Activated CD8-positive, alpha-beta memory T cell treated with anti-CD3 and anti-CD28 coated beads, Interleukin-2, amount 50 U/mL, for 1 hour (primary cell): ENCODE data around the gene LDLRAD4.
A peak's percentile ranks its signal among the peaks of the same experiment; 100 is the strongest.

Source experiments
- DNase-seq: peaks from one replicate; pipeline ENCODE4 v3.0.0-alpha.2; 2020; ENCODE audit errors: extremely low read depth

The LDLRAD4 gene

DNA sequence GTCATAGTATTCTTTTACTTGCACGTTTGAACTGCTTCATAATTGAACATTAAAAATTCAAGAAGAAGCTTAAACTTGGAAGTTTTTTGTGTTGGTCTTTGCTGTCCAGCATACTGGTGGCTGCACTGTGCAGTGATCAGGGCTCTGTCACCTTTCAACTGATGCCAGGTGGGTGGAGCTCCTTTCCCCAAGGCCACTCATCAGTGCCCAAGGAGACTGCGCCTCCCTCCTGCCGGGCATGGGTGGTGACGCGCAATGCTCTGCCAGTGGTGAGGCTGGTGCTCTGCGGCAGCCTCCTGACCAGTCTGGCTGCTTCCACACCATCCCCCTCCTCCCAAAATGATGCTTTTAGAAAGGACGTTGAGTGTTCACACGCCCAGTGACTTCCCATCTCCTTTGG lies 16.0 kb upstream of the LDLRAD4 start:
- no peak for DNase-seq

DNA sequence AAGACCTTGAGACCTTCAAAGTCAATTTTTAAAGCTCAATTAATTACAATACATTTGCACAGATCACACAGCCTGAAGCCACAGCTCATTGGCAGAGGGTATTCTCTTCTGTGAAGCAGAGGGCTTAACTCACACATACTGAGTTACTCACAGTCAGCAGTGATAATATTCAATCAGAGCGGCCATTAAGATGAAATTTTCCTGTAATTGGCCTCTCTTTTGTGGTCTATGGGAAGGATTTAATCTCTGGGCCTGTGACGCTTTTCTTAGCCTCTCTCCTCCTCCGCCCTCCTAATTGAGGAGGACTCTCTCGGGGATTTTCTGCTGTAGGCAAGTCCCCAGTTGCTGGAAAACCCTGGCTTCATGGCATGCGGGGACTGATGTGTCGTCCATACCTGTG lies 12.3 kb upstream of the LDLRAD4 start:
- DNase-seq: no peak

DNA sequence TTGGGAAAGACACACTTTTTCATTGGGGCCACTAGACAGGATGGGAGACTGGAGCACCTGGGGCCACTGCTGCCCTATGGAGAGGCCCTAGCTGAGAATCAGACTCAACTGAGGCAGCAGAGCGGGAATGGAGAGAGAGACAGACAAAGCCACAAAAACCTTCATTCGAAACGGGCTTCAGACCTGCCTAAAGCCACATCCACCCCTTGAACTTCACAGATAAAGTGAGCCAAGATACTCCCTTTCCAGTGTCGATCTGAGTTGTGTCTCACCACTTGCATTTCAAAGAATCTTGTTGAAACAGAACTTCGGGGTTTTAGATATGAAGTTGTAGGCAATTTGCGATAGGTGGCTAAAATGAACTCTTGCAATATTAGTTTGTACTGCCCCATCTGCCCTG lies 11.3 kb upstream of the LDLRAD4 start:
- no peak for DNase-seq

DNA sequence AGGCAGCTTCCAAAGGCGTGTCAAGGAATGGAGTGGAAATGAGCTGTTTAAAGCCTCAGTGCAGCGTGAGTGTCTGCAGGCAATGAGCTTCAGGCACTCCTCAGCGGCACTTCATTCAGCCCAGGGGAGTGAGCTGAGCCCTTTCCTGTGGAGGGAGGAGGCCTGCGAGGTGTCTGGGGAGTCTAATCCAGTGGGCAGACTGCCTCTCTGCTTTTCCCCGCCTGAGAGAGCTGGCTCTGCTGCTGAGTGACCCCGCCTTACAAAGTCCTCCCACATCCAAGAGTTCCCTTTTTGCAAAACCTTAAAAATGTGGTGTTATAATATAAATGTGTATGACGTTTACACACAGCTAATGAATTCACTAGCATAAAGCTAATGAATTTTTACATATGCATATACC lies 7.0 kb upstream of the LDLRAD4 start:
- DNase-seq: no peak

DNA sequence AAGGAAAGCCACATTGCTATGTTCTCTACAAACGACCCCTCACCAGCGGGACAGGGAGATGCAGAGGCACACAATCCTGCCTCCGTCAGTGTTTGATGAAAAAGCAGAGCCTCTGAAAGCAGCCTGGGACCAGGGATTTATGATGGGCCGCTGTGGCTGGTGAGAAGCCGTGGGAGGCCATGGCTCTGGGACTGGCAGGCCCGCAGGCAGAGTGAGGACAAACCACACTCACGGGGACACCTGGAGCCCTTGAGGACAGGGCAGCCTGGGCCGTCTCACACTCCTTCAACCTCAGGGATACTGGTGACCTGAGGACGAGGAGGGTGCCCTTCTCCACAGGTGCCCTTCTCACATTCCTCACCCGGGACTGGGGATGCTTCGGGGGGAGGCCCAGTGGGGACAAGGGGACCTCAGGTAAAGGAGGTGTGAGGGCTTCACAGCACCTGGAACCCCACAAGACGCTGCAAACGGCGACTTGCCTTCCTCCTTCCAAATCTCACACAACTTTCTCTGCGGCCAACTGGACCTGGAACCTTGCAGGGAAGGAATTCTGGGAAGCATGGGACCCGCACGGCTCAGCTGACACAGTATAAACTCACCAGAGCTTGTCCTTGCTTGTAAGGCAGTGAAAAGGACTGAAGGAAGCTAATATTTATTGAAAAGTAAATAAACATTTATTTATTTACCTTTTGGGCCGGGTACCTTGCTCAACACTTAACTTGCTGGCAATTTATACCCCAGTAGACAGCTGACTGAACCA lies 5.3 kb upstream of the LDLRAD4 start:
- DNase-seq: no peak

DNA sequence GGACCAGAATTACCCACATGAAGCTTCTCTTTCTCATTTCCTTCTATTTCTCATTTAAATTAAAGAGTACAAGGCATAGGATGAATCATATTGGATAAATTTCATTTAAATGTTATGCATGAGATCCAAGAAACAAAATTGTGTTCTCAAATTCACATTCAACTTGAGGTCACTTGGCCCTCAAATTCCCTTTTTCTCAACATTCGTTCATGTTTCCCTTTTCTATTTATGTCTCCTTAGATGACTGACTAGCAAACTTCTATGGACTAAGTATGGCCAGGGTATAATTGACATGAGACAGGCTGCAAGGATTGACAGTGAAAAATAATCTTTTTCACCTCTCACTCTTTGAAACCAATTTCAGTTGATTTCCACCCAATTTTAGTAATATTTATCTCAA lies 4.0 kb upstream of the LDLRAD4 start:
- no peak for DNase-seq

DNA sequence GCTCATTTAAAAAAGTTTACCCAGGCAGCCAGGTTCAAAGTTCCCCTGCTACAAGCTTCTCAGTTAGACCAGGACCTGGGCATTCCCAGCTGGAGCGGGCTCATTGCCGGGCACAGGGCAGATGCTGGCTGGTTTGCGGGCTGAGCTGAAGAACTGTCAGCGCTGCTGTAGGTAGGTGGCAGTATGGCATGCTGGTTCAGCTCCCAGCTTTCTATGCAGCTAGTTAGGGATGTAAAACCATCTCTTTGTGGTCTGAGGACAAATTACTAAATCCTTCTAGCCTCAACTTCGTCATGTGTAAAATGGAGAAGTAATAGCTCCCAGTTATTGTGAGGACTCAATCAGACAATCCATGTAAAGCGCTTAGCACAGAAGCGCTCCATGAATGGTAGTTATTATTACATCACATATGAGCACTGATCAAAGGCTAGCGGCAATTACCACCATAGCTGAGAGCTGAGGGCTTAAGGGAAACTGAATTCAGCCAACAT lies 2.4 kb upstream of the LDLRAD4 start:
- peak; percentile 28 for DNase-seq

DNA sequence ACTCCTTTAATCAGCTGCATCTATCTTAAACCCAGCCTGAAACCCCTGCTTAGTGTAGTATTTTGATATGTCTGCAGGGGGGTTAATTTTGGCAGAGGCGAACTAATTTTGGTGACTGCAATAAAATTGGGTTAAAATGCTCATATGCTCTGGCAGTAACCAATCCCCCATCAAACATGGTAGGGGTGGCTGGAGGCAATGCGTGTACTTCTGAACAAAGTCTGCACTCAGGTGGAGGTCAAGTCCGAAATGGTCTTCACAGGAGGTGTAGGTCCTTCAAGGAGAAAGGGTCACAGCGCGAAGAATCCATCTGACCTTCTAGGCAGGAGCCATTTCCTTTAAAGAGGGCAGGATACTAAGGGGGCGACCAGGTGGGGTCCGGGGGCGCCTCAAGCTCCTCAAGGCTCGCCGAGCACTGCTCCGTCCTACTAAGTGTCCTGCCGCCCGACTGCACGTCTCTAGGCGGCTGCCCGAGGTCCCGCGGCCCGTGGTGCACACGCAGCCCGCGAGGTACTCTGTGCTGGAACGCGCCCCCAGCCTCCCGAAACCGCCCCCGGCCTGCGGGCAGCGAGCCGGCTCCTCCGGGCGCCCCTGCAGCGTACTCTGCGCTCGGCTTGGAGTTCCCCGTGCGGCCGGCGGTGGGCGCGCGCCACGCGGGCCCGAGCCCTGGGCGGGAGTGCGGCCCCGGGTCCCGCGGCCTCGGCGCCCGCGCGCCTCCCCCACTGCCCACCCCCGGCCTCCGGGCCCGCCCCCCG lies 1.7 kb upstream of the LDLRAD4 start:
- no peak for DNase-seq

DNA sequence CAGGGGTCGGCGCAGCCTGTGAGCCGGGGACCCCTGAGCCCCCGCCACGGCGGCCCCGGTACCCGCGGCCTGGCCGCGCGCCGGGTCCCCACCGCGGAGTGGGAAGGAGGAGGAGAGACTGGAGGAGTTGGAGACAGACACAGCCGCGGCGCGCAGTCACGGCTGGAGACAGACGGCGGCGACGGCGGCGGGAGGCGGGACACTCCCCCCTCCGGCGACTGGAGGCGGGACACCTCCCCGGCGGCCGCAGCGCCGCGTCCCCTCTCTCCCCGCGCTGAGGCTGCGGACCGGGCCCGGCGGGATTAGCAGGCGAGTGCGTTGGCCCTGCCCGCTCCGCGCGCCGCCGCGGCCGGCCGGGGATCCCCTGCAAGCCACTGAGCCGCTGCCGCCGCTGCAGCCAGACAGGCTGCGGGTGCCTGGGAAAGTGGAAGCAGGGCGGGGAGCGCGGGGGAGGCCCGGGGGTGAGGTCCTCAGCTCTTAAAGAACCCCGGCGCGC lies 1.0 kb upstream of the LDLRAD4 start:
- no peak for DNase-seq

DNA sequence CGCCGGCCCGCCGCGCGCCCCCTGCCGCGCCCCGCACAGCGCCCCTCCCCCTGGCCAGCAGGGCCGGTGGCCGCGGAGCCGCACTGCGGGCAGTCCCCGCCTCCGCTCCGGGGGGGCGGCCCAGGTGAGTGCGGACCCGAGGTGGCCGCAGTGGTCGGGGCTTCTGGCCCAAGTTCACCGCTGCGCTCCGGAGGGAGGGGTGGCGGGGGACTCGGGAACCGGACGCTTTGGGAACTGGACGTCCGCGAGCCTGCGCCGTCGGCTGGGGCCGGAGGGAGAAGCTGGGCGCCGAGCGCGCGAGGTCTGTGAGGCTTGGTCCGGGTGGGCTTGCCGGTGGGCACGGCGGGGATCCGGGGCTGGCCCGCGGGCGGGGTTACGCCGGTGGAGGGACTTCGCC lies 591 bp upstream of the LDLRAD4 start:
- DNase-seq: no peak

DNA sequence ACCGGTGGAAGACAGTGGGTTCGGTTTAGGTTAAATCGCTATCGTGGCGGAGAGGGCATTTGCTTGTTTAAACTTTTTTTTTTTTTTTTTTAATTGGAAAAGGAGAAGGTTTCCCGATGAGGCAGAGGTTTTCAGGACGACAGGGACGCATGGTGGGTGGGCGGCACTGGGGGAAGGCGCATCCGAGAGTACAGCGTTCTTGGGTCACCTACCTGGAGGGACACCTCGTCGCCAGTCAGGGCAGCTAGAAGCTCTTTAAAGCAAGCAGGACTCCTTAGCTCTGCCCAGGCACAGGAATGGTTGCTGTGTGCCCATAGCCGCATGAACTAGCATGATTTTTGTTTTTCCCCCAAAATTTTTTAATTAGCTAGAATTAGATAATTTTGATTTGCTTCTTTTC lies 437 bp downstream of the LDLRAD4 start:
- no peak for DNase-seq

DNA sequence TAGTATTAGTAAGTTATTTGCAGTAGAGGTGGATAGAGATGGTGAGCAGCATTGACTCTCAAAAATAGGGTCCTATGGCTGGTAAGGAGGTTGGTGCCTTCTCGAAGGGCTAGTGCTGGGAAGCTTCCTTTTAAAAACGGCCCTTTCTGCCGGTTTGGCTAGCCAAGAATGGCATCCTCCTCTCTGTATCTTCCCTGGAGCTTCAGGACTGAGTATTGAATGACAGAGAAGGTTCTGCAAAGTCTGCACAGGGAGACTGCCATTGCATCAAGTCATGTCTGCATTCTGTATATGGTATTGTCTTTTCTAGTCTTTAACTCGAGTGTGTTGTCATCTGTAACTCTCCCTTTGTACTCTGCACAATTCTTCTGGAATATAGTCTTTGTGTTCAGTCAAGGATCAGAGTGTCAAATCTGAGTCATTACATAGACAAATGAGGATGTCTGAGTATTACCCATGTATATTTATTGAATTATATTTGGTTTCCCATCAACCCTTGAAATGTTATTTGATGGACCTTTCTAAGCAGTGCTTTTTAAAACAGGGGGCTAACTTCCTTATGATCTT lies 1.1 kb downstream of the LDLRAD4 start:
- DNase-seq: no peak

DNA sequence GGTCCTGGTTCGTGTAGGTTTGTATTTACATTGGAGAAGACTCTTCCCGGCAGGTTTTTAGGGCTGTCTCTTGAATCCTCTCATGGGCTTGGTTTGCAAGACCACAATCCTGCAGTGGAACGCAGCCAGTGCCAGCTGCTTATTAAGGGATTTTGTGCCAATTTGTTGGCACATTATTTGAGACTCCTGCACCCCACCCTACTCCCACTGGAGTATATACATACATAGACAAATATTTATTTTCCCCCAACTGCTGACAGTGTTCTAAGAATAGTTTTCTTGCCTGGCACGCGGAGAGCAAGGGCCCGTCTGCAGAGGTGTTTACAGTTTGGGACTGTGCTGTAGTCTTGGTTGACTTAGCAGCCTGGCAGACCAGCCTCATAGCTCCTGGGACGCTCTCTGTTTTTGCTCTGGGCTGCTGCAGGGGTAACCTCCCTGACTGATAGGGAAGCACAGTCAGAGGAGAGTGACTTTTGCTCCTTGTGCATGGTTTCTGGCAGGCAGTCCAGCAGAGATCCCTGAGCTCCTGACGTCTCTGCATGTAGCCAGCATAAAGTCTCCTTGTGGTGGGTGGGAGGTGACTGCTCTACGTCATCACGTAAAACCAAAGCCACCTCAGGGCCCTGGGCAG lies 1.9 kb downstream of the LDLRAD4 start:
- no peak for DNase-seq

DNA sequence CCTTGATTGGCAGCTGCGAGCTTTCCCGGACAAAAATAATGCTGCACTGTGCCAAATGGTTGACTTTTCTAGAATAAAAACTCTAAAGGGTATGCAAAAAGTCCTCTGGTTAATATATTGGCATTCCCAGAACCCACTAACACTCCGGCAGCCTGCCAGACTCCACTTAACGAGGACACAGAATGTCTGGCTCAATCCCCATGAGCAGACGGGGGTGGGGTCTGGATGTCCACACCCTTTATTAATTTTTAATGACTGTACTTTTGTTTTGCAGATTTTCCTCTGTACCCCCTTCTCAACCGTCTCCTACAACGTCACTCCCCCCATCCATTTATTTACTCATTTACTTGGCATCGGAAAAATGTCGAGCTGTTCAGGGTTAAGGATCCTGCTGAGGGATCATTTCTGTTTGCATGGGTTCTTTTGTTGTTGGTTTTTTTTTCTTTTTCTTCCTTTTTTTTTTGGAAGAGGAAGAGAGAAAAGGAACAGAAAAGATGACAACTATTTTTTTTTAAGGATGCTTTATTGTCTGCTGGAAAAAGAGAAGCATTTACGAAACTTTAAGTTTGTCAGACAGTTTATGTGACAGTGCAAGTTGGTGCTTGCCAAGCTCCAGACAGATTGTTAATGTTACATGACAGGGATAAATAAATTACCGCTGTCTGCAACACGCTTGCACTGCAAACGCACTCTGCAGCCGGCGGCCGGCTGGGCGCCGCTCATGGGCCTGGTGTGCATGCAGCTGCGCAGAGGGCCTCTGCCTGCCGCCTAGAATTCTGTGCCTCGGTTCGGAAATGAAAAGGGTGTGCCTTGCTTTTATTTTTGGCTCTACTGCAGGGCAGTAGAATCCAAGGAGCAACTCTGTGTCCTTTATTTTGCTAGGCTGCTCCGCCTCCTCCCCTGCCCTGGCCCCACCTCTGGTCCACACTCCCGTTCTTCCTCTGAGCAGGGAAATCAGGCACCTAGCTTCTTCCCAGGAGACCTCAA lies 3.6 kb downstream of the LDLRAD4 start:
- no peak for DNase-seq

DNA sequence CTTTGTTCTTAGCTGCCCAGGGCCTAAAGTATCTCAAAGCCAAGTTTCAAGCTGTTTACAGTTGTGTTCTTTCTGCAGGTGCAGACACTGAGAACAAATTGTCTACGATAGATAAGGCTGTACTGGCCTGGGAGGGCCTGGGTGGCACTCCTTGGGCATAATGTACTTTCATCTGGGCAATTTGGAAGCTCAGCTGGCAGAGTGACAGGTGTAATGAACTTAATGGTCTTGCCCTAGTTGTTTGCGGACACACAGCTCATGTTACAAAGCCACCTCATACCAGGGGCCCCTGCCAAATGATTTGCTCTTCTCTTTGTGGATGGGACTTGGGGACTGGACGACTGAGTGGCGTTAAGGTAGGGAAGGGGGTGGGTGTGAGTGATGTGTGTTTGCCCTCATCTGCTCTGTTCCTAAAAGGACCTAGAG lies 4.3 kb downstream of the LDLRAD4 start:
- no peak for DNase-seq

DNA sequence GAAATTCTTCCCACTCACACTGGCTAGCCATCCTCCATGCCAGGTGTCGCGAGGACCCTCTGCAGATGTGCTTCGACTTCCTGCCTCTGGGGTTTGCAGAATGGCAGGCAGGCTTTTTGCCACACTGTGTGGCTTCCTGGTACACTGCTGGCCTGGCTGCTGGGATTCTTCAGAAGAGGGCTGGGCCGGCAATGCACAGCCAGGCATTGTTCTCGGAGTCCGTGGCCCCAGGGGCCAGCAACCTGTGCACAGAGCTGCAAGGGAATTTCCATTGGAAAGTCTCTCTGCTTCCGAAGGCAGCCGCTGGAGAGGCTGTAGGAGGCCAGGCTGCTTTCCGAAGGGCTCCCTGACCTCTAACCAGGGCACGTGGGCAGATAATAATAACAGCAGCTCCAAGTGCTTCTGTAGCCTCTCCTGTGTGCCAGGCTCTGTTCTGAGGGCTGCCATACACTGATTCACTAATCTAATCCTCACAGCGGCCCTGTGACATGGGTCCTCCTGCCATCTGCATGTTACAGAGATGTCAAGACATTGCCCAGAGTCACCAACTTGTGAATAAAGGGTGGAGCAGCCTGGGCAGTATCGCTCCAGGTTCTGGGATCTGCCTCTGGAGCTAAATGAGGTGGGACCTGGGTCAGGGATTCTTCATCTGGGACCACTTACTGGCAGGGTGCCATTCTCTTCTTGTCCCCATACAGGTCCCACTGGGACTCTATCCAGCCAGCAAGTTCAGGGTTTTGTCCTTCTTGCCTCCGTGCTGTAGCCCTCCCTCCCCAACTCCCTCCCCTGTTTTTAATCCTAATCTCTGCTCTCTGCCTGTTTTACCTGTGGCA lies 5.0 kb downstream of the LDLRAD4 start:
- no peak for DNase-seq

DNA sequence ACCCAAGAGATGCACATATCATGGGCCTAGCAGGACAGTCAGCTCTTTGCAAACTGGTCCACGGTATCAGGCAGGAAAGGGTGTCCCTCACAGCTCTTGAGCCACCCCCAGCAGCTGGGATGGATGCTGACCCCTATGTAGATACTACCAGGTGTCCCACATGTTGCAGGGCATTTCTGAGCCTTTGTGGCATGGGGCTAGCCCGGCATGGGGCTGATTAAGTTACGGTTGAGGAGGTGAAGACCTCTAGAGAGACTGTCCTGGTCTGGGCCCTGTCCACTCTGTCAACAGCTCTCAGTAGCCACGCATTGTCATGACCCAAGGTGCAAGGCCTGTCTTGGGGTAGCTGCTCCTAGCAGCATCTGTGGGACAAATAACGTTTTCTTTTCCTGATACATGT lies 6.7 kb downstream of the LDLRAD4 start:
- DNase-seq: no peak

DNA sequence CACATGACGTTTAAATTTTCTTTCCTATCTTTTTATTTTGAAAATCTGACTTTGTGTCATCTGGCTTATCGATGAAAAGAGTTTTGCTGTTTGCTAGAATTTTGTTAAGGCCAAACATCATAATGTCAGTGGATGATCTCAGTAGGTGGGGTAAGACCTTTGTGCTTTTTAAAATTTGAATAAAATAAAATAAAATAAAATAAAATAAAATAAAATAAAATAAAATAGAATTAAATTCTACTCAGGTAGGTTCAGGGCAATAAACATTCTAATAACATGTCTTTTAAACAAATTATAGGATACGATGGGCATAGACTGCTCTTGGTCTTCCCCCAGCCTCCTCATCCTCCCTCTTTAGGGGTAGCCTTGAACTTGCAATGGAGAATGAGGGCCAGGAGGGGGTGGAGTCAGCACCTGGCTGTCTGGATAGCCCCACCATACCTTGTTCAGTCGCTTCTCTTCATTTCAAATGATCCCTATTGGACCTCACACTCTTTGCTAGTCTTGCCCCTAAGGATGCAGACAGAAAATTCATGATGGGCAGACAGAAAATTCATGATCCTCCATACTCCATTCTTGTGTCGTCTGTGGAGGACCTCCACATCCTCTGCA lies 8.1 kb downstream of the LDLRAD4 start:
- DNase-seq: no peak

DNA sequence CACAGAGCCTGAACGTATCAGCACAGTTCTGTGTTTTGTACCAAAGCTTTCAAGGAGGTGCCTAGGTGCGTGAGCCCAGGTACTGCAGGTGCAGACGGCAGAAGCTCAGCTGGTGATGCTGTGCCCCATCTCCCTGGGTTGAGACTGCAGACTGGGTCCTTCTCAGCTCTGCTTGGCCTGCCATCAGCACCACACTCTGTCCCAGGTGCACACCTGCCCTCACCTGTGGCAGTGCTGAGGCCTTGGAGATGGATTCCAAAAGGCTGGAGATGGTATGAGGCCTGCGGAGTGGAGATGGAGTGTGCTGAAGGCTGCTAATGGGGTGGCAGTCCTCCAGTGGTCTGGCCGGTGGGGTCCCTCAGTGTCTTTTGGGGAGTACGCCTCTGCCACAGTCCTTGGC lies 9.3 kb downstream of the LDLRAD4 start:
- DNase-seq: no peak
